ENCODE data around the gene YLPM1.
"Not testable (repeated sequence)": the region's sequence is repeated elsewhere in the genome, so short reads cannot be mapped to it uniquely, and the experiment has no call there.

The YLPM1 gene

DNA sequence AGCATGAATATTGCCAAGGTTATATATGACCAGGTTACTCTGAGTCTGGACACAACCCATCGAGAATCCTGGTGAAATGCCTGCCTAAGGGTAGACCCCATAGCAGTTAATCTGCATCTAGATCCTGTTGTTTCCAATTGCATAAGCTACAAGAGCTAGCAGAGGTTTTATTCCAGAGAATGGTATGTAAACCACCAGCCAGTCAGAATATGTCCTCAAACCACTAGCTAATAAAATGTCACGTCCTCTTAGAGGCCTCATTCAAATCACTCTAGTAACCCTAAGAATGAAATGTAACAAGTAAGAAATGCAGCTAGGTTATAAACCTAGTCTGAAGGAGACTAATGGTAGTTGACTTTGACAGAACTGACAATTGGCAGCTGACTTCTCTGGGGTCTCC, 9.0 kb upstream of the YLPM1 start:
- no peaks in the 10 kb centered on the region for H3K79me2 ChIP-seq (ENCODE audit: control insufficient read depth, insufficient read depth, low read length, unreplicated experiment)
- H3K36me3 ChIP-seq (ENCODE audit: insufficient read depth, low read length): no peaks in the 10 kb centered on the region
- H2AFZ ChIP-seq (ENCODE audit: low read length, unreplicated experiment): no peak overlapping the region
- H3K4me3 ChIP-seq (ENCODE audit: low read depth, low read length): no peak overlapping the region
- no peak overlapping the region for H3K27ac ChIP-seq (ENCODE audit: low read depth, low read length)
- H3K27me3 ChIP-seq (ENCODE audit: insufficient read depth, low read length): no peaks in the 10 kb centered on the region
- no peaks in the 10 kb centered on the region for H3K4me1 ChIP-seq (ENCODE audit: control insufficient read depth, insufficient read depth, low read length, unreplicated experiment)

DNA sequence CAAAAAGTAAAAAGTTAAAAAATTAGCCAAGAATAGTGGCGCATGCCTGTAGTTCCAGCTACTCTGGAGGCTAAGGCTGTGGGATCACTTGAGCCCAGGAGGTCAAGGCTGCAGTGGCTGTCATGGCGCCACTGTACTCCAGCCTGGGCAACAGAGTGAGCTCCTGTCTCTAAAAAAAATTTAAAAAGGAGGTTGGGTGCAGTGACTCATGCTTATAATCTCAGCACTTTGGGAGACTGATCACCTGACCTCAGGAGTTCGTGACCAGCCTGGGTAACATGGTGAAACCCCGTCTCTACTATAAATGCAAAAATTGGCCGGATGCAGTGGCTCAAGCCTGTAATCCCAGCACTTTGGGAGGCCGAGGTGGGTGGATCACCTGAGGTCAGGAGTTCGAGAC, 8.2 kb upstream of the YLPM1 start:
- Histone ChIP-seq H3K79me2 (ENCODE audit: control insufficient read depth, insufficient read depth, low read length, unreplicated experiment) (no peaks in the 10 kb centered on the region), H3K27ac (ENCODE audit: low read depth, low read length) (no peak overlapping the region)

DNA sequence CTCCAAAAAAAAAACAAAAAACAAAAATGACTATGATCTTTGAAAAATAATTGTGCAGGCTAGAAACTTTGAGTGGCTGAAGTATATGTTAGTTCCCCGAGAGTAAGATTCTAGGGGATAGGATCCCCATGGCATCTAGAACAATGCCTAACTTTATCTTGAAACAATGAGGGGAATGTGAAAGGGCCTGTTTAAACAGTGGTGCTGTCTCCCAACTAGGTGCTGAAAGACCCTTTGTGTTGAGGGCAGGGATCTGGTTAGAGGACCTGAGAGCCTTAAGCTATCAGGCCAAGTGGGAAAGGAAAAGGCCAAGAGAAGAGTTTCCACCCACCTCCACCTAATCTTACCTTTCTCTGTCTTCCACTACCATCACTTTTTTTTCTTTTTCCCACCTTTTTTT, 6.8 kb upstream of the YLPM1 start:
- Histone ChIP-seq H3K27me3 (ENCODE audit: insufficient read depth, low read length) (no peaks in the 10 kb centered on the region), H3K27ac (ENCODE audit: low read depth, low read length) (no peak overlapping the region), H2AFZ (ENCODE audit: low read length, unreplicated experiment) (no peak overlapping the region), H3K4me1 (ENCODE audit: control insufficient read depth, insufficient read depth, low read length, unreplicated experiment) (no peaks in the 10 kb centered on the region), H3K79me2 (ENCODE audit: control insufficient read depth, insufficient read depth, low read length, unreplicated experiment) (no peaks in the 10 kb centered on the region), H3K4me3 (ENCODE audit: low read depth, low read length) (no peak overlapping the region), H3K36me3 (ENCODE audit: insufficient read depth, low read length) (no peaks in the 10 kb centered on the region)

More for the DNA sequence above, 8.2 kb upstream of the YLPM1 start:
- no peaks in the 10 kb centered on the region for H3K36me3 ChIP-seq (ENCODE audit: insufficient read depth, low read length)
- no peaks in the 10 kb centered on the region for H3K27me3 ChIP-seq (ENCODE audit: insufficient read depth, low read length)
- no peak overlapping the region for H3K4me3 ChIP-seq (ENCODE audit: low read depth, low read length)
- no peaks in the 10 kb centered on the region for H3K4me1 ChIP-seq (ENCODE audit: control insufficient read depth, insufficient read depth, low read length, unreplicated experiment)
- H2AFZ ChIP-seq (ENCODE audit: low read length, unreplicated experiment): no peak overlapping the region

DNA sequence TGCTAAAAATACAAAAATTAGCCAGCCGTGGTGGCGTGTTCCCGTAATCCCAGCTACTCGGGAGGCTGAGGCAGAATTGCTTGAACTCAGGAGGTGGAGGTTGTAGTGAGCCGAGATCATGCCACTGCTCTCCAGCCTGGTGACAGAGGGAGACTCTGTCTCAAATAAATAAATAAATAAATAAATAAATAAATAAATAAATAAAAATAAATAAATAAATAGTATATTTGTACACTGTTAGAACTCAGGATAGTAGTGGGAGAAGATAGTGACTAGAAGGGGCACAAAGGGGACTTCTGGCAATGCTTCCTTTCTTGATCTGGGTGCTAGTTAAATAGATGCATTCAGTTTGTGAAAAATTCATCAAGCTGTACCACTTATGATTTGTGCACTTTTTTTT, 4.6 kb upstream of the YLPM1 start:
- not testable (repeated sequence) for H3K4me3 ChIP-seq (ENCODE audit: low read depth, low read length); H3K79me2 ChIP-seq (ENCODE audit: control insufficient read depth, insufficient read depth, low read length, unreplicated experiment); H3K36me3 ChIP-seq (ENCODE audit: insufficient read depth, low read length); H3K4me1 ChIP-seq (ENCODE audit: control insufficient read depth, insufficient read depth, low read length, unreplicated experiment); H3K27ac ChIP-seq (ENCODE audit: low read depth, low read length); H3K27me3 ChIP-seq (ENCODE audit: insufficient read depth, low read length); H2AFZ ChIP-seq (ENCODE audit: low read length, unreplicated experiment)

DNA sequence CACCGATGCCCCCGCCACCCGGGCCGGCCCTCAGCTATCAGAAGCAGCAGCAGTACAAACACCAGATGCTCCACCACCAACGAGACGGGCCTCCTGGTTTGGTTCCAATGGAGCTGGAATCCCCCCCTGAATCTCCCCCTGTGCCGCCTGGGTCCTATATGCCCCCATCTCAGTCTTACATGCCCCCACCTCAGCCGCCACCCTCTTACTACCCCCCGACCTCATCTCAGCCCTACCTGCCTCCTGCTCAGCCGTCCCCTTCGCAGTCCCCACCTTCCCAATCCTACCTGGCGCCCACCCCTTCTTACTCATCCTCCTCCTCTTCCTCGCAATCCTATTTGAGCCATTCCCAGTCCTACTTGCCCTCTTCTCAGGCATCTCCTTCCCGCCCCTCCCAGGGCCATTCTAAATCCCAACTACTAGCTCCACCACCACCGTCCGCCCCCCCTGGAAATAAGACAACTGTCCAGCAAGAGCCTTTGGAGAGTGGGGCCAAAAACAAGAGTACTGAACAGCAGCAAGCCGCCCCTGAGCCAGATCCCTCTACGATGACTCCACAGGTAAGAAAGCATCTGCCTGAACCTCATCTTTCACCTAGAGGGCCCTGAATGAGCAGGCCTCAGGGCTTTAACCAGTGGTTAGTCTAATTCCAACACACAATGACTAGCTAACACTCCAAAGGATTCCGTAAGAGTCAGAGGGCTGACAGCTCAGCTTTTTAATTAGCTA, 851 bp downstream of the YLPM1 start:
- Histone ChIP-seq H3K79me2 (ENCODE audit: control insufficient read depth, insufficient read depth, low read length, unreplicated experiment) (peaks cover 55% of the 10 kb centered on the region), H3K4me1 (ENCODE audit: control insufficient read depth, insufficient read depth, low read length, unreplicated experiment) (peaks cover 18% of the 10 kb centered on the region), H3K27me3 (ENCODE audit: insufficient read depth, low read length) (no peaks in the 10 kb centered on the region), H2AFZ (ENCODE audit: low read length, unreplicated experiment) (peak overlapping the region; percentile 98), H3K36me3 (ENCODE audit: insufficient read depth, low read length) (peaks cover 7% of the 10 kb centered on the region), H3K27ac (ENCODE audit: low read depth, low read length) (peak overlapping the region; percentile 73; the same call in 1 of the 2 replicates), H3K4me3 (ENCODE audit: low read depth, low read length) (peak overlapping the region; percentile 97)

DNA sequence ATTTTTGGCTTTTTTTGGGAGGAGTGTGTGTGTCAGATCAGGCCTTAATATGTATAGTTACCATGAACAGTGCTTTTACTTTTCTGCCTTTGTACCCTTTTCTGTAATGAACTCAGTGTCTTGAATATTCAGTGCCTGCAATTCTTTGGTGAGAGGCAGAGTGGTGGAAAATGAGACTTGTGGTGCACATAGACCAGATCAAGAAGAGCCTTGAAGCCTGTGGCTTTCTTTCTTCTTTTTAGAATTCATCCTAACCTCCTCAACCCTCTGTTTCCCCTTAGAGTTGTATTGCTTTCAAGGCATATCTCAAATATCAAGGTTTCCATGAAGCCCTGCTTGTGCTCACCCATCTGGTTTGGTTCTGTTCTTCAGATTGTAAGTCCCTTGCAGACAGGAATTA, 2.6 kb downstream of the YLPM1 start:
- peaks cover 18% of the 10 kb centered on the region for H3K4me1 ChIP-seq (ENCODE audit: control insufficient read depth, insufficient read depth, low read length, unreplicated experiment)
- peak overlapping the region; percentile 97 for H3K4me3 ChIP-seq (ENCODE audit: low read depth, low read length)
- H3K27me3 ChIP-seq (ENCODE audit: insufficient read depth, low read length): no peaks in the 10 kb centered on the region
- no peak overlapping the region for H3K27ac ChIP-seq (ENCODE audit: low read depth, low read length)
- no peak overlapping the region for H2AFZ ChIP-seq (ENCODE audit: low read length, unreplicated experiment)
- H3K36me3 ChIP-seq (ENCODE audit: insufficient read depth, low read length): peaks cover 7% of the 10 kb centered on the region
- peaks cover 62% of the 10 kb centered on the region for H3K79me2 ChIP-seq (ENCODE audit: control insufficient read depth, insufficient read depth, low read length, unreplicated experiment)

DNA sequence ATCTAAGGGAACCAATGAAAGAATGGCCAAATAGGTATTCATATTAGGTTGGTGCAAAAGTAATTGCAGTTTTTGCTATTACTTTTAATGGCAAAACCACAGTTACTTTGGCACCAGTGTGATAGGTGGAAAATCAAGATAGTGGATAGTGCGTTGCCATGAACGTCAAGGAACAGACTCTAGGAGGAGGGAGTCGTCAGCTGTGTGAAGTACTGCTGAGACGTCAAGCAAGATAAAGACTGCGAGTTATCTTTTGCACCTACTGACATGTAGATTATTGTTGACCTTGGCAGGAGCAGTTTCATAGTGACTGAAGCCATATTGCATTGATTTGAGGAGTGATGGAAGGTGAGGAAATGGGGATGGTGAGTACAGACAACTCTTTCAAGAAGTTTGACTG, 8.3 kb downstream of the YLPM1 start:
- H3K36me3 ChIP-seq (ENCODE audit: insufficient read depth, low read length): no peaks in the 10 kb centered on the region; the same call in 1 of the 2 replicates
- no peaks in the 10 kb centered on the region for H3K27me3 ChIP-seq (ENCODE audit: insufficient read depth, low read length)
- H3K4me1 ChIP-seq (ENCODE audit: control insufficient read depth, insufficient read depth, low read length, unreplicated experiment): peaks cover 10% of the 10 kb centered on the region
- no peak overlapping the region for H2AFZ ChIP-seq (ENCODE audit: low read length, unreplicated experiment)
- H3K27ac ChIP-seq (ENCODE audit: low read depth, low read length): no peak overlapping the region
- peaks cover 70% of the 10 kb centered on the region for H3K79me2 ChIP-seq (ENCODE audit: control insufficient read depth, insufficient read depth, low read length, unreplicated experiment)
- no peak overlapping the region for H3K4me3 ChIP-seq (ENCODE audit: low read depth, low read length)

DNA sequence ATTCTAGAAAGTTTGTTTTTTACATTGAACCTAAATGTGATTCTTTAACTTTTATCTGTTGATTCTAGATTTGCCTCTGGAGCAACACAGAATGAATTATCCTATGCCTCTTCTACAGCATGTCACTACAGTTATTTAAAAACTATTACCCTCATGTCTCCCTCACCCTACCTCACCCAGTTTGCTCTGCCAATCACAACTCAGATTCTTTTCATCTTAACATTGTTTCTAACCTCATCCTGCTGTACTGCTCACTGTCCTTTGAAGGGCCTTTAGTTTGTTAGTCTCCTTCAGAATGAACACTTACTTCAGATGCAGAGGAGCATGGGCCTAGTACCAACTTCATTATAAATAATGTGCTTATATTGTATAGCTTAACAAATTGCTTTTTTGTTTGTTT, 21.5 kb downstream of the YLPM1 start:
- H3K79me2 ChIP-seq (ENCODE audit: control insufficient read depth, insufficient read depth, low read length, unreplicated experiment): peaks cover 4% of the 10 kb centered on the region
- no peaks in the 10 kb centered on the region for H3K4me1 ChIP-seq (ENCODE audit: control insufficient read depth, insufficient read depth, low read length, unreplicated experiment)
- H3K36me3 ChIP-seq (ENCODE audit: insufficient read depth, low read length): peaks cover 53% of the 10 kb centered on the region
- no peaks in the 10 kb centered on the region for H3K27me3 ChIP-seq (ENCODE audit: insufficient read depth, low read length)
- H3K27ac ChIP-seq (ENCODE audit: low read depth, low read length): no peak overlapping the region
- H3K4me3 ChIP-seq (ENCODE audit: low read depth, low read length): no peak overlapping the region
- H2AFZ ChIP-seq (ENCODE audit: low read length, unreplicated experiment): no peak overlapping the region

DNA sequence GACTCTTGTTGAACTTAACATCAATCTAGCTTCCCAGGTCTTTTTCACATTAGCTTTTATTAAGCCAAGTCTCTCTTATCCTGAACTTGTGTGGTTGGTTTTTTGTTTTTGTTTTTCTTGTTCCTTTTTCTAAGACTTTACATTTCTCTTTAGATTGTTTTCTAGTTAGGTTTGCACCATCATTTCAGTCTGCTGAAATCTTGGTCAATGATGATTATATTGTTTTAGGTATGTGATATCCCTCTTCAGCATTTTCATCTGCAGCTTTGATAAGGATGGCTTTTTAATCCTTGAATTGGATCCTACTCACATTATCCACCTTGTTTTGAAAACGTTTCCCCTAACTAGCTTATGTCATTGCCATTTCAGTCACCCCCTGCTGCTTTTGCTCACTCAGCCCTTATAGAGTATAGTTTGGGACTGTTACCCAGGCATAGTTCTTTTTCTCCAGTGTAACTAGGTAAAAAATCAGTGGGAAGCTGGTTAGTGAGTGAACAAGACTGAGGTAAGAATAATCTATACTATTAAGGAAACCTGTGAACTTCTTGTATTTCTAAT, 22.0 kb downstream of the YLPM1 start:
- Histone ChIP-seq H3K27me3 (ENCODE audit: insufficient read depth, low read length) (no peaks in the 10 kb centered on the region), H3K4me1 (ENCODE audit: control insufficient read depth, insufficient read depth, low read length, unreplicated experiment) (no peaks in the 10 kb centered on the region), H3K79me2 (ENCODE audit: control insufficient read depth, insufficient read depth, low read length, unreplicated experiment) (peaks cover 4% of the 10 kb centered on the region), H2AFZ (ENCODE audit: low read length, unreplicated experiment) (no peak overlapping the region), H3K27ac (ENCODE audit: low read depth, low read length) (no peak overlapping the region), H3K4me3 (ENCODE audit: low read depth, low read length) (no peak overlapping the region), H3K36me3 (ENCODE audit: insufficient read depth, low read length) (peaks cover 53% of the 10 kb centered on the region)

DNA sequence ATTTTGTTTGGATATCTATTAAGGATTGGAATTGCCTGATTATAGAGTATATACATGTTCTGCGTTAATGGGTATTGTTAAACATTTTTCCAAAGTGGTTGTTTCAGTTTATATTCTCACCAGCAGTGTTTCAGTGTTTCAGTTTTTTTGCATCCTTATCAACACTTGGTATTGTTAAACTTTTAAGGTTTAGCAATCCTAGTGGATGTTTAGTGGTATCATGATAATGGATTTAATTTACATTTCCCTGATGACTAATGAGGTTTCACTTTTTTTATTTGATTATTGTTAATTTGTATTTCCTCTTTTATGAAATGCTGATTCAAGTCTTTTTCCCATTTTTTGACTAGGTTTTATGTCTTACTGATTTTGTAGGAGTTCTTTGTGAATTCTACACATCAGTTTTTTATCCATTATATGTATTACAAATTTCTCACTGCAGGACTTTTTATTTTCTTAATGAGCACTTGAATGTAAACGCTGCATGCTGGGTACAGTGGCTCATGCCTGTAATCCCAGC, 23.7 kb downstream of the YLPM1 start:
- Histone ChIP-seq H3K4me3 (ENCODE audit: low read depth, low read length) (no peak overlapping the region), H3K4me1 (ENCODE audit: control insufficient read depth, insufficient read depth, low read length, unreplicated experiment) (no peaks in the 10 kb centered on the region), H3K79me2 (ENCODE audit: control insufficient read depth, insufficient read depth, low read length, unreplicated experiment) (peaks cover 11% of the 10 kb centered on the region), H3K27me3 (ENCODE audit: insufficient read depth, low read length) (no peaks in the 10 kb centered on the region), H3K27ac (ENCODE audit: low read depth, low read length) (no peak overlapping the region), H3K36me3 (ENCODE audit: insufficient read depth, low read length) (peaks cover 41% of the 10 kb centered on the region), H2AFZ (ENCODE audit: low read length, unreplicated experiment) (no peak overlapping the region)

All from ACC112 (cell line).